Osteoblast (primary cell): ENCODE data around the gene PSD2. TPM values are rescaled to one million over a fixed set of nuclear protein-coding genes. Genes with fewer than 3 reads are reported as not detected.

ENCODE experiments used
- DNase-seq: peaks from one replicate; pipeline ENCODE4 v3.0.0; 2011; ENCODE audit warnings: low spot score, mixed read lengths; ENCODE audit not compliant: insufficient read length; ENCODE audit errors: missing footprints
- H2AFZ ChIP-seq: 2 replicates; pipeline ENCODE4 v1.6.0; 2011; ENCODE audit warnings: mild to moderate bottlenecking, low read length
- H3K27ac ChIP-seq: 2 replicates; pipeline ENCODE4 v1.5.1; 2011; ENCODE audit warnings: mild to moderate bottlenecking, low read depth, low read length, moderate library complexity
- H3K27me3 ChIP-seq: 2 replicates; pipeline ENCODE4 v1.6.0; 2012; ENCODE audit warnings: mild to moderate bottlenecking, control low read depth, inconsistent platforms, low read length, moderate library complexity; ENCODE audit not compliant: insufficient read depth
- H3K36me3 ChIP-seq: 2 replicates; pipeline ENCODE4 v1.5.1; 2011; ENCODE audit warnings: mild to moderate bottlenecking, low read length, control low read depth, moderate library complexity; ENCODE audit not compliant: insufficient read depth
- H3K4me1 ChIP-seq: 2 replicates; pipeline ENCODE4 v1.5.1; 2011; ENCODE audit warnings: mild to moderate bottlenecking, low read length, control low read depth, moderate library complexity; ENCODE audit not compliant: insufficient read depth
- H3K4me2 ChIP-seq: 2 replicates; pipeline ENCODE4 v1.6.0; 2011; ENCODE audit warnings: mild to moderate bottlenecking, low read length; ENCODE audit not compliant: insufficient read depth
- H3K4me3 ChIP-seq: fragments of 200-600 bp; sonication (generic); 3 replicates; pipeline ENCODE4 v1.5.1; 2012; ENCODE audit warnings: mild to moderate bottlenecking, low read length, inconsistent platforms; ENCODE audit not compliant: insufficient read depth
- H3K79me2 ChIP-seq: 2 replicates; pipeline ENCODE4 v1.6.0; 2012; ENCODE audit warnings: mild to moderate bottlenecking, low read length, control low read depth, inconsistent platforms; ENCODE audit not compliant: insufficient read depth
- H3K9me3 ChIP-seq: 2 replicates; pipeline ENCODE4 v1.5.1; 2011; ENCODE audit warnings: low read depth, low read length, control low read depth
- H4K20me1 ChIP-seq: 2 replicates; pipeline ENCODE4 v1.6.0; 2012; ENCODE audit warnings: mild to moderate bottlenecking, low read length, control low read depth; ENCODE audit not compliant: insufficient read depth
- CTCF ChIP-seq: IDR thresholded peaks from 2 replicates; pipeline ENCODE4 v1.5.1; 2011; ENCODE audit warnings: mild to moderate bottlenecking, low read depth, low read length, moderate library complexity; ENCODE audit errors: extremely low read depth
- total RNA-seq: library from RNA; depleted of rRNA; stranded (reverse); fragments of >200 nt; gene quantifications from 2 replicates; pipeline ENCODE4 v1.2.3, GENCODE V29; 2012

The PSD2 gene
- total RNA-seq, 1 donor: 0.36 TPM

GRCh38 chr5:139872052-139872766 lies 76.6 kb downstream of the PSD2 start:
- H3K4me3 ChIP-seq: no peak overlapping the region
- no peak for DNase-seq
- H3K36me3 ChIP-seq: no peaks in the 10 kb centered on the region
- no peaks in the 10 kb centered on the region for H4K20me1 ChIP-seq
- H3K4me2 ChIP-seq: no peak overlapping the region
- H3K4me1 ChIP-seq: no peaks in the 10 kb centered on the region
- peaks cover 12% of the 10 kb centered on the region for H3K27me3 ChIP-seq
- no peak overlapping the region for H3K27ac ChIP-seq
- no peaks in the 10 kb centered on the region for H3K79me2 ChIP-seq
- no peak for TF ChIP-seq CTCF
- no peak overlapping the region for H2AFZ ChIP-seq
- no peaks in the 10 kb centered on the region for H3K9me3 ChIP-seq

- Histone ChIP-seq H3K4me1 (no peaks in the 10 kb centered on the region), H3K27ac (no peak overlapping the region), H4K20me1 (no peaks in the 10 kb centered on the region), H3K27me3 (peaks cover 11% of the 10 kb centered on the region), H3K36me3 (no peaks in the 10 kb centered on the region), H3K4me2 (no peak overlapping the region), H3K9me3 (no peaks in the 10 kb centered on the region), H3K79me2 (no peaks in the 10 kb centered on the region), H3K4me3 (no peak overlapping the region), H2AFZ (no peak overlapping the region)
- TF ChIP-seq CTCF: no peak
- no peak for DNase-seq
Observed at GRCh38 chr5:139872851-139873794, 77.5 kb downstream of the PSD2 start.

DNA sequence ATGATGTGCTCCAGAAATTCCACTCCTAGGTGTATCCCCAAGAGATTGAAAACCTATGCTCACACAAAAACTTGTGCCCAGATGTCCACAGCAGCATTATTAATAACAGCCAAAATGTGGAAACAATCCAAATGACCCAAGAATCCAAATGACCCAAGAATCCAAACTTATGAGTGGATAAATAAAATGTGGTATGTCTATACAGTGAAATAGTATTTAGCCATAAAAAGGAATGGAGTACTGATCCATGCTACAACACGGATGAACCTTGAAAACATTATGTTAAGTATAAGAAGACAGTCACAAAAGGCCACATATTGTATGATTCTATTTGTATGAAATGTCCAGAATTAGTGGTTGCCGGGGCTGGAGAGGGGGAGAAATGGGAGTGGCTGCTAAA lies 80.3 kb downstream of the PSD2 start:
- peaks cover 14% of the 10 kb centered on the region for H3K27me3 ChIP-seq
- no peak for TF ChIP-seq CTCF

GRCh38 chr5:139877129-139877597 lies 81.6 kb downstream of the PSD2 start:
- no peak overlapping the region for H3K4me3 ChIP-seq
- H3K4me2 ChIP-seq: no peak overlapping the region
- H2AFZ ChIP-seq: no peak overlapping the region
- H3K36me3 ChIP-seq: no peaks in the 10 kb centered on the region
- H3K27me3 ChIP-seq: peaks cover 12% of the 10 kb centered on the region
- no peaks in the 10 kb centered on the region for H4K20me1 ChIP-seq
- H3K4me1 ChIP-seq: no peaks in the 10 kb centered on the region
- no peak for DNase-seq
- H3K9me3 ChIP-seq: no peaks in the 10 kb centered on the region
- H3K79me2 ChIP-seq: no peaks in the 10 kb centered on the region
- no peak for TF ChIP-seq CTCF
- no peak overlapping the region for H3K27ac ChIP-seq

More for the DNA sequence above, 80.3 kb downstream of the PSD2 start:
- Histone ChIP-seq H3K4me1 (no peaks in the 10 kb centered on the region), H3K27ac (no peak overlapping the region), H3K36me3 (no peaks in the 10 kb centered on the region), H3K9me3 (no peaks in the 10 kb centered on the region), H2AFZ (no peak overlapping the region), H3K4me3 (no peak overlapping the region), H4K20me1 (no peaks in the 10 kb centered on the region), H3K4me2 (no peak overlapping the region), H3K79me2 (no peaks in the 10 kb centered on the region)
- no peak for DNase-seq
